Neural cell (in vitro differentiated cells): Measurements from ENCODE around the gene BIRC7. TPM values are rescaled to one million over a fixed set of nuclear protein-coding genes. Genes with fewer than 3 reads are reported as not detected.

ENCODE experiments used
- H2AFZ ChIP-seq: fragments of 200-600, 300-800 bp; sonication (generic), shearing (Covaris generic); 2 replicates; pipeline ENCODE4 v1.6.0; 2014; ENCODE audit warnings: low read depth, mild to moderate bottlenecking, antibody characterized with exemption, low read length, moderate library complexity
- H3F3A ChIP-seq: fragments of 200-600 bp; shearing (Covaris generic); 2 replicates; pipeline ENCODE4 v1.6.1; 2016; ENCODE audit warnings: mild to moderate bottlenecking, moderate library complexity, mixed read lengths, antibody characterized with exemption, low read length; ENCODE audit not compliant: insufficient read depth, poor library complexity, severe bottlenecking
- H3K27ac ChIP-seq: fragments of 200-600, 300-800 bp; sonication (generic), shearing (Covaris generic); 2 replicates; pipeline ENCODE4 v1.5.1; 2014; ENCODE audit warnings: mild to moderate bottlenecking, low read length, moderate library complexity
- H3K27me3 ChIP-seq: fragments of 300-800, 200-600 bp; sonication (generic), shearing (Covaris generic); 2 replicates; pipeline ENCODE4 v1.6.0; 2014; ENCODE audit warnings: mild to moderate bottlenecking, low read depth, low read length, moderate library complexity; ENCODE audit not compliant: insufficient read depth
- H3K36me3 ChIP-seq: fragments of 300-800, 200-600 bp; sonication (generic), shearing (Covaris generic); 2 replicates; pipeline ENCODE4 v1.5.1; 2014; ENCODE audit warnings: mild to moderate bottlenecking, antibody characterized with exemption, low read length, moderate library complexity; ENCODE audit not compliant: insufficient read depth
- H3K4me2 ChIP-seq: fragments of 300-800, 200-600 bp; sonication (generic), shearing (Covaris generic); 2 replicates; pipeline ENCODE4 v1.6.0; 2014; ENCODE audit warnings: mild to moderate bottlenecking, low read length
- H3K4me3 ChIP-seq: fragments of 300-800, 200-600 bp; sonication (generic), shearing (Covaris generic); 2 replicates; pipeline ENCODE4 v1.5.1; 2014; ENCODE audit warnings: mild to moderate bottlenecking, low read length, moderate library complexity
- H3K79me2 ChIP-seq: fragments of 200-600 bp; shearing (Covaris generic); replicated peaks from 2 replicates; pipeline ENCODE4 v1.6.0; 2014; ENCODE audit warnings: mild to moderate bottlenecking, low read length, moderate library complexity; ENCODE audit not compliant: insufficient read depth
- H3K9ac ChIP-seq: fragments of 300-800, 200-600 bp; sonication (generic), shearing (Covaris generic); 2 replicates; pipeline ENCODE4 v1.6.1; 2016; ENCODE audit warnings: mild to moderate bottlenecking, low read length, mixed read lengths
- H3K9me2 ChIP-seq: fragments of 200-600 bp; shearing (Covaris generic); 2 replicates; pipeline ENCODE4 v1.6.1; 2016; ENCODE audit warnings: mild to moderate bottlenecking, low read length, mixed read lengths; ENCODE audit not compliant: insufficient read depth
- H3K9me3 ChIP-seq: fragments of 200-600, 300-800 bp; sonication (generic), shearing (Covaris generic); 2 replicates; pipeline ENCODE4 v1.6.1; 2016; ENCODE audit warnings: mild to moderate bottlenecking, mixed run types, low read length, moderate library complexity, mixed read lengths
- H4K20me1 ChIP-seq: fragments of 200-600 bp; shearing (Covaris generic); 2 replicates; pipeline ENCODE4 v1.6.1; 2016; ENCODE audit warnings: mild to moderate bottlenecking, mixed run types; ENCODE audit not compliant: insufficient read depth
- CTCF ChIP-seq: fragments of 450-650 bp; IDR thresholded peaks from 2 replicates; pipeline ENCODE4 v1.5.1; 2014; ENCODE audit warnings: antibody characterized with exemption, mild to moderate bottlenecking, moderate library complexity; ENCODE audit not compliant: poor library complexity, severe bottlenecking
- EP300 ChIP-seq: fragments of 450-650 bp; conservative IDR thresholded peaks from 2 replicates; pipeline ENCODE4 v1.6.1; 2014; ENCODE audit warnings: antibody characterized with exemption, mild to moderate bottlenecking, moderate library complexity; ENCODE audit not compliant: poor library complexity, severe bottlenecking
- EZH2 ChIP-seq: fragments of 200-600, 300-800 bp; shearing (Covaris generic), sonication (generic); IDR thresholded peaks from 2 replicates; pipeline ENCODE4 v1.6.1; 2014; ENCODE audit warnings: antibody characterized with exemption, low read length, borderline replicate concordance, mild to moderate bottlenecking; ENCODE audit not compliant: insufficient read depth, poor library complexity, severe bottlenecking
- MXI1 ChIP-seq: fragments of 450-650 bp; conservative IDR thresholded peaks from 2 replicates; pipeline ENCODE4 v1.6.1; 2014; ENCODE audit warnings: antibody characterized with exemption, mild to moderate bottlenecking; ENCODE audit not compliant: poor library complexity, severe bottlenecking
- POLR2AphosphoS5 ChIP-seq: IDR thresholded peaks from 2 replicates; pipeline ENCODE4 v1.6.1; 2012
- RAD21 ChIP-seq: fragments of 450-650 bp; conservative IDR thresholded peaks from 2 replicates; pipeline ENCODE4 v1.6.1; 2014; ENCODE audit warnings: antibody characterized with exemption, mild to moderate bottlenecking, moderate library complexity
- REST ChIP-seq: IDR thresholded peaks from 2 replicates; pipeline ENCODE4 v1.6.1; 2012; ENCODE audit warnings: borderline replicate concordance
- SMC3 ChIP-seq: fragments of 450-650 bp; conservative IDR thresholded peaks from 2 replicates; pipeline ENCODE4 v1.6.1; 2014; ENCODE audit warnings: antibody characterized with exemption, mild to moderate bottlenecking, moderate library complexity; ENCODE audit not compliant: poor library complexity
- TAF1 ChIP-seq: IDR thresholded peaks from 2 replicates; pipeline ENCODE4 v1.6.1; 2012; ENCODE audit warnings: low read depth
- polyA plus RNA-seq: library from polyadenylated mRNA; depleted of rRNA; stranded (reverse); fragments of >200 nt; gene quantifications from 2 replicates; pipeline ENCODE4 v1.2.3, GENCODE V29; 2014

BIRC7 gene
- polyA plus RNA-seq, 1 donor from 2014 or later = not detected

GRCh38 chr20:63260521-63260920 lies 24.8 kb downstream of the BIRC7 start:
- no peaks in the 10 kb centered on the region for H3K36me3 ChIP-seq
- H4K20me1 ChIP-seq = no peaks in the 10 kb centered on the region
- H2AFZ ChIP-seq = no peak overlapping the region
- H3K4me3 ChIP-seq = no peak overlapping the region
- no peaks in the 10 kb centered on the region for H3K27me3 ChIP-seq
- H3K79me2 ChIP-seq = no peaks in the 10 kb centered on the region
- H3K4me2 ChIP-seq = no peak overlapping the region
- H3K9me2 ChIP-seq = no peaks in the 10 kb centered on the region
- no peaks in the 10 kb centered on the region for H3K9me3 ChIP-seq
- H3F3A ChIP-seq = no peaks in the 10 kb centered on the region
- TF ChIP-seq POLR2AphosphoS5 = no peak
- no peak for TF ChIP-seq REST
- TF ChIP-seq EZH2 = no peak
- no peak for TF ChIP-seq TAF1
- no peak for TF ChIP-seq EP300
- TF ChIP-seq SMC3 = no peak
- TF ChIP-seq RAD21 = no peak
- no peak for TF ChIP-seq MXI1
- TF ChIP-seq CTCF = no peak
- H3K9ac ChIP-seq = peak overlapping the region; percentile 21
- H3K27ac ChIP-seq = no peak overlapping the region

- no peak overlapping the region for H3K4me3 ChIP-seq
- no peaks in the 10 kb centered on the region for H3F3A ChIP-seq
- H4K20me1 ChIP-seq = no peaks in the 10 kb centered on the region
- no peak overlapping the region for H2AFZ ChIP-seq
- no peaks in the 10 kb centered on the region for H3K79me2 ChIP-seq
- no peak overlapping the region for H3K27ac ChIP-seq
- peak overlapping the region; percentile 21 for H3K9ac ChIP-seq
- no peak overlapping the region for H3K4me2 ChIP-seq
- H3K27me3 ChIP-seq = no peaks in the 10 kb centered on the region
- no peaks in the 10 kb centered on the region for H3K9me2 ChIP-seq
- H3K36me3 ChIP-seq = no peaks in the 10 kb centered on the region
- TF ChIP-seq CTCF (no peak), REST (no peak), EZH2 (no peak), TAF1 (no peak), RAD21 (no peak), SMC3 (no peak), POLR2AphosphoS5 (no peak)
- H3K9me3 ChIP-seq = no peaks in the 10 kb centered on the region
These were observed 25.5 kb downstream of the BIRC7 start for GRCh38 chr20:63261060-63261794.
